ENCODE data around the gene SARDH.

- no peak for TF ChIP-seq POLR2AphosphoS5 (IDR thresholded peaks at IDR 0.05; ENCODE audit: low read depth, low read length)
- TF ChIP-seq FOSL1 (IDR thresholded peaks at IDR 0.05; ENCODE audit: insufficient read depth, low read depth, low read length) = no peak
- TF ChIP-seq CTCF (IDR thresholded peaks at IDR 0.05; ENCODE audit: control extremely low read depth in 1 of 3, insufficient read depth in 1 of 3, low read depth in 1 of 3, low read length in 3 of 3) = no peak
- TF ChIP-seq CREB1 (IDR thresholded peaks at IDR 0.05) = no peak
- no peak for TF ChIP-seq SIN3A (conservative IDR thresholded peaks at IDR 0.05 in 1 of 2, IDR thresholded peaks at IDR 0.05 in 1 of 2; ENCODE audit: low read depth in 1 of 2, low read length in 2 of 2)
- TF ChIP-seq ATF3 (IDR thresholded peaks at IDR 0.05; ENCODE audit: insufficient read depth, low read depth, low read length) = no peak
- no peak for TF ChIP-seq GTF2F1 (IDR thresholded peaks at IDR 0.05; ENCODE audit: borderline replicate concordance, low read depth, low read length)
- no peak for TF ChIP-seq JUN (IDR thresholded peaks at IDR 0.05; ENCODE audit: low read depth, low read length)
- no peak for TF ChIP-seq POLR2A (IDR thresholded peaks at IDR 0.05; ENCODE audit: control extremely low read depth in 1 of 2, low read depth in 2 of 2, low read length in 2 of 2)
- TF ChIP-seq EGR1 (IDR thresholded peaks at IDR 0.05; ENCODE audit: borderline replicate concordance, low read depth, low read length) = no peak
- no peak for TF ChIP-seq ASH2L (IDR thresholded peaks at IDR 0.05; ENCODE audit: low read length)
These were observed 3.6 kb upstream of the SARDH start for GRCh38 chr9:133741716-133742115.
